ENCODE measurements around the gene PCSK4. TPM values are rescaled to one million over a fixed set of nuclear protein-coding genes. Genes with fewer than 3 reads are reported as not detected.
A peak's percentile ranks its signal among the peaks of the same experiment; 100 is the strongest.

PCSK4 gene
- total and polyA plus RNA-seq, 2 donors from 2014 or later, result 5.3 to 5.5 TPM

DNA sequence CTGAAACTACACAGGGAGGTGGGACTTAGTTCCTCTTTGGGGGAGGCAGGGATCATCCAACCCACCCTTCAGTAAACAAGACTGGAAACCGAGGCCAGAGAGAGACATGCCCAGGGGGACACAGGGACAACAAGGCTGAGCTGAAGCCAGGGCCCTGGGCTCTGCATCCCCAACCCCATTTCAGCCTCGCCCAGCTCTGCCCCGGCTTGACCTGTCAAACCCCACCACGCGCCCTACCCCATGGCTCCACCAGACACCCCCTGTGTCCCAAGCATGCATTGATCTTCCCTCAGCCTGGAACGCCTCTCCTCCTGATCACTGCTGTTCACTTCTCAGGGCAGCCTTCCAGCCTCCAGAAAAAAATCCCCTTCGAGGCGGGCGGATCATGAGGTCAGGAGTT lies 42.2 kb downstream of the PCSK4 start:
- intact Hi-C loops (cut with DNase I), result no loop called here
- TF ChIP-seq, protein P1, sequence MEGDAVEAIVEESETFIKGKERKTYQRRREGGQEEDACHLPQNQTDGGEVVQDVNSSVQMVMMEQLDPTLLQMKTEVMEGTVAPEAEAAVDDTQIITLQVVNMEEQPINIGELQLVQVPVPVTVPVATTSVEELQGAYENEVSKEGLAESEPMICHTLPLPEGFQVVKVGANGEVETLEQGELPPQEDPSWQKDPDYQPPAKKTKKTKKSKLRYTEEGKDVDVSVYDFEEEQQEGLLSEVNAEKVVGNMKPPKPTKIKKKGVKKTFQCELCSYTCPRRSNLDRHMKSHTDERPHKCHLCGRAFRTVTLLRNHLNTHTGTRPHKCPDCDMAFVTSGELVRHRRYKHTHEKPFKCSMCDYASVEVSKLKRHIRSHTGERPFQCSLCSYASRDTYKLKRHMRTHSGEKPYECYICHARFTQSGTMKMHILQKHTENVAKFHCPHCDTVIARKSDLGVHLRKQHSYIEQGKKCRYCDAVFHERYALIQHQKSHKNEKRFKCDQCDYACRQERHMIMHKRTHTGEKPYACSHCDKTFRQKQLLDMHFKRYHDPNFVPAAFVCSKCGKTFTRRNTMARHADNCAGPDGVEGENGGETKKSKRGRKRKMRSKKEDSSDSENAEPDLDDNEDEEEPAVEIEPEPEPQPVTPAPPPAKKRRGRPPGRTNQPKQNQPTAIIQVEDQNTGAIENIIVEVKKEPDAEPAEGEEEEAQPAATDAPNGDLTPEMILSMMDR (IDR thresholded peaks at IDR 0.05; ENCODE audit: borderline replicate concordance, extremely low read depth, insufficient read depth), result no peak
- H3K27me3 ChIP-seq (ENCODE audit: control insufficient read depth, insufficient read depth, low read length), result peaks cover 24% of the 10 kb centered on the region

DNA sequence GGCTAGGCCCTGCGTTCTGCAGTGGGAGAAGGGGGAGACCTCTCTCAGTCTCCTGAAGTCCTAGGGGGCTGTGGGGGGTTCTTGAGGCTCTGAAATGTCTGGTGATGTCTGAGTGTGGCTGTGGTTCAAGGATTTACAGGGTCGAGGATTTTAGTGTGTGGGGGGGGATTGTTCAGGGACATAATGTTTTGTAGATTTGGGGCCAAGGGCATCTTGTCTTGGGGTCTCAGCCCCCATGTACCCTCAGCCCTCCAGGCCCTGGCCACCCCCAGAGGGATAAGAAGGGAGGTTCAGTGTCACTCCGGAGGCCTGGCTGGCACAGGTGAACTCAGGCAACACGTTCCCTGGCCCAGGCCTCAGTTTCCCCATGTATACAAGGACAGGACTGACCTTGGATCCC lies 42.6 kb downstream of the PCSK4 start:
- Histone ChIP-seq H3K9me3 (ENCODE audit: control insufficient read depth in 2 of 3, insufficient read depth in 1 of 3, low read length in 3 of 3) (no peaks in the 10 kb centered on the region), H3K27me3 (ENCODE audit: control insufficient read depth, insufficient read depth, low read length) (peaks cover 21% of the 10 kb centered on the region), H3K27ac (ENCODE audit: low read depth in 2 of 2, low read length in 2 of 2) (no peak overlapping the region), H3K36me3 (ENCODE audit: control insufficient read depth in 2 of 3, insufficient read depth in 3 of 3, low read length in 3 of 3) (no peaks in the 10 kb centered on the region), H3K4me3 (ENCODE audit: low read length in 3 of 3) (no peak overlapping the region), H3K9ac (ENCODE audit: low read length in 3 of 3) (no peak overlapping the region), H3K4me1 (ENCODE audit: control insufficient read depth in 2 of 3, insufficient read depth in 2 of 3, low read depth in 1 of 3, low read length in 3 of 3) (peaks cover 0 to 6% (median 0%) of the 10 kb centered on the region in 3 donors)
- TF ChIP-seq, protein P1 (IDR thresholded peaks at IDR 0.05; ENCODE audit: borderline replicate concordance, extremely low read depth, insufficient read depth), result no peak
- no peak for DNase-seq
- FAIRE-seq, result no peak
- intact Hi-C loops (cut with DNase I), result no loop called here

More for the DNA sequence above, 42.2 kb downstream of the PCSK4 start:
- FAIRE-seq, result no peak
- no peak overlapping the region for H3K4me3 ChIP-seq (ENCODE audit: low read length in 3 of 3)
- DNase-seq, result peak in 1 of 5 donors; percentile 41
- H3K4me1 ChIP-seq (ENCODE audit: control insufficient read depth in 2 of 3, insufficient read depth in 2 of 3, low read depth in 1 of 3, low read length in 3 of 3), result peaks cover 0 to 6% (median 0%) of the 10 kb centered on the region in 3 donors
- no peaks in the 10 kb centered on the region for H3K9me3 ChIP-seq (ENCODE audit: control insufficient read depth in 2 of 3, insufficient read depth in 1 of 3, low read length in 3 of 3)
- H3K9ac ChIP-seq (ENCODE audit: low read length in 3 of 3), result no peak overlapping the region
- no peaks in the 10 kb centered on the region for H3K36me3 ChIP-seq (ENCODE audit: control insufficient read depth in 2 of 3, insufficient read depth in 3 of 3, low read length in 3 of 3)
- H3K27ac ChIP-seq (ENCODE audit: low read depth in 2 of 2, low read length in 2 of 2), result no peak overlapping the region

DNA sequence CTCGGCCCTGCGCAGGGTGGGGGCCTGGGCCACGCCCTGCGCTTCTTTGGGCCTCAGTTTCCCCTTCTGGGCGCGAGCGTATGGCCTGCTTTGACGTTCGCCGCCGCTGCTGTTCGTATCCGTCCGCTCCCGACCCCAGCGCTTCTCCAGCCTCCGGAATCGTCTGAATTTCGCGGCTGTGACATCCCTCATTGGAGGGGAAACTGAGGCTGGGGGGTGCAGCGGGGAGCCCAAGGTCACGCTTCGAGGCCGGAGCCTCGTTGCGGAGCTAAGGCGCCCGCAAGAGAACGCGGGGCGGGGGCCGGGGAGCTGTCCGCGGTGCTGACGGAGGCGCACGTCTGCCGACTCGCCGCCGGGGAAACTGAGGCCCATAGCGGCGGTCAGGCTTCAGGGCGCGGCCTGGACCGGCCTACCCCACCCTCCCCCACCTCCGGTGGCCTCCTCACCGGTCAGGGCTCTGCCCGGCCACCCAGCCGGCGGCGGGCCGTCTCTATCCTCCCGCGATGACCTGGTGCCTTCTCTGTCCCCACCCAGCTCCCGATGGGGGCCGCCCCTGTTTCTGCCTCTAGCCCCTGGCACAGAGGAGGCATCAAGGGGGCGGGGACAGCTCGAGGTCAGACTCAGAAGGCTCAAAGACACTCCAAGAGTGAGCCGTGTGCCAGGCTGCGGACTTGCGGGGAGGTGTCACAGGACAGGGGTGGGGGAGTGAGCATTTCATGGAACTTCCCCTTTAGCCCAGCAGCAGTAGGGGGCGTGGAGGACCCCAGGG lies 43.3 kb downstream of the PCSK4 start:
- H3K27ac ChIP-seq (ENCODE audit: low read depth in 2 of 2, low read length in 2 of 2), result no peak overlapping the region
- H3K4me3 ChIP-seq (ENCODE audit: low read length in 3 of 3), result no peak overlapping the region
- H3K4me1 ChIP-seq (ENCODE audit: control insufficient read depth in 2 of 3, insufficient read depth in 2 of 3, low read depth in 1 of 3, low read length in 3 of 3), result peaks cover 0 to 6% (median 0%) of the 10 kb centered on the region in 3 donors
- no peak overlapping the region for H3K9ac ChIP-seq (ENCODE audit: low read length in 3 of 3)
- TF ChIP-seq, protein P1 (IDR thresholded peaks at IDR 0.05; ENCODE audit: borderline replicate concordance, extremely low read depth, insufficient read depth), result no peak
- DNase-seq (peak in 2 of 5 donors; percentile 46 to 77), FAIRE-seq (no peak)
- no peaks in the 10 kb centered on the region for H3K9me3 ChIP-seq (ENCODE audit: control insufficient read depth in 2 of 3, insufficient read depth in 1 of 3, low read length in 3 of 3)
- intact Hi-C loops (cut with DNase I), result no loop called here
- peaks cover 0 to 4% (median under 1%) of the 10 kb centered on the region in 3 donors for H3K36me3 ChIP-seq (ENCODE audit: control insufficient read depth in 2 of 3, insufficient read depth in 3 of 3, low read length in 3 of 3)
- peaks cover 18% of the 10 kb centered on the region for H3K27me3 ChIP-seq (ENCODE audit: control insufficient read depth, insufficient read depth, low read length)
